GM18507 (cell line): ENCODE data around the gene FOXRED1.
"Not testable (repeated sequence)": the region's sequence is repeated elsewhere in the genome, so short reads cannot be mapped to it uniquely, and the experiment has no call there.

Experiments
- DNase-seq: peaks from one replicate; pipeline ENCODE4 v3.0.0; 2011; ENCODE audit warnings: low read depth; ENCODE audit not compliant: insufficient read length; ENCODE audit errors: extremely low spot score
- FAIRE-seq: peaks from 2 replicates; lab custom pipeline; 2011; peaks lifted over from hg19 to GRCh38; lab: Jason Lieb, UNC

The FOXRED1 gene

GRCh38 chr11:126268708-126269579, at the start of gene FOXRED1, which contains the start of gene SRPRA:
TSS of gene FOXRED1 (plus strand) at chr11:126269154. CDS start at chr11:126269207, 53 bp downstream.
TSS of gene SRPRA (minus strand) at chr11:126268895. CDS start at chr11:126268804, 91 bp downstream.
- FAIRE-seq: peak; percentile 99

GRCh38 chr11:126219547-126219946, 49.4 kb upstream of the FOXRED1 start:
- no peak for FAIRE-seq
- no peak for DNase-seq

More at GRCh38 chr11:126268708-126269579, at the start of gene FOXRED1, which contains the start of gene SRPRA:
- peak; percentile 100 for DNase-seq

GRCh38 chr11:126224647-126225294, 44.2 kb upstream of the FOXRED1 start:
- DNase-seq: no peak
- no peak for FAIRE-seq

DNA sequence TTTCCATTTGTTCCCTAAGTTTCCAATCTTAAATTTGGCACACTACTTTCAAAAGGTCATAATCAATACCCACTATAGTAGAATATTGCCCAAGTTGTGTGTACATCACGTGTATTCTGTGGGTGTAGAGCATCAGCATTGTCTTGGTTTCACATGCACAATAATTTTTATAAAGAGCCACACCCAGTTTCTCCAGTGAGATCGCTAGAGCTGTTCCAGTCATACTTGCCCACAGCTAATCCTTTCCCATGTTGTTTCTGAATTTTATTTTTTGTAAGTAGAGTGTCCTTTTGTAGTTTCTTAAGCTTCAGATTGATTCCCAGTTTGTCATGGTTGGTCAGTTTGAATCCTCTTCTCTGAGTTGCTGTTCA, 43.7 kb upstream of the FOXRED1 start:
- FAIRE-seq: no peak

DNA sequence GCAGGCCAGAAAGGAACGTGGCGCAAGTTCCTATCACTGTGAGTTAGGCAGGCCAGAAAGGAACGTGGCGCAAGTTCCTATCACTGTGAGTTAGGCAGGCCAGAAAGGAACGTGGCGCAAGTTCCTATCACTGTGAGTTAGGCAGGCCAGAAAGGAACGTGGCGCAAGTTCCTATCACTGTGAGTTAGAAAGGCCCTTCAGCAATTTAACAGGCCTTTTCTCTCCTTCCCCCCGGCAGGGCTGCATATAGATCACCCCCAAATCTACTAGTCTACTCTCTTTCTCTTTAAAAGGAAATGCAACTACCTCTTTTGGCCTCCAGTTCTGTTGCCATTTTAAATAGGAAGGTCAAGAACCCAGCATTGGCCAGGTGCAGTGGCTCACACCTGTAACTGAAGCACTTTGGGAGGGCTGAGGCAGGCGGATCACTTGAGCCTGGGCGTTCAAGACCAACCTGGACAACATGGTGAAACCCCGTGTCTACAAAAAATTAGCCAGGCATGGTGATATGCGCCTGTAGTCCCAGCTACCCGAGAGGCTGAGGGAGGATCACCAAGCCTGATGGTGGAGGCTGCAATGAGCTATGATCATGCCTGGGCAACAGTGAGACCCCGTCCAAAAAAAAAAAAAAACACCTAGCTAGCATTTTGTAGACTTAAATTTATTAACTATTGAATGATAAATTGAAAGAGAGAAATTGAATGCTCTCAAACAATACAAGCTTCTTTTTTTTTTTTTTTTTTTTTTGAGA, 42.4 kb upstream of the FOXRED1 start:
- no peak for FAIRE-seq
- DNase-seq: no peak

More for the DNA sequence above, 43.7 kb upstream of the FOXRED1 start:
- DNase-seq: no peak

- DNase-seq (no peak), FAIRE-seq (no peak)
Measured at GRCh38 chr11:126229858-126230540, 39.0 kb upstream of the FOXRED1 start.

DNA sequence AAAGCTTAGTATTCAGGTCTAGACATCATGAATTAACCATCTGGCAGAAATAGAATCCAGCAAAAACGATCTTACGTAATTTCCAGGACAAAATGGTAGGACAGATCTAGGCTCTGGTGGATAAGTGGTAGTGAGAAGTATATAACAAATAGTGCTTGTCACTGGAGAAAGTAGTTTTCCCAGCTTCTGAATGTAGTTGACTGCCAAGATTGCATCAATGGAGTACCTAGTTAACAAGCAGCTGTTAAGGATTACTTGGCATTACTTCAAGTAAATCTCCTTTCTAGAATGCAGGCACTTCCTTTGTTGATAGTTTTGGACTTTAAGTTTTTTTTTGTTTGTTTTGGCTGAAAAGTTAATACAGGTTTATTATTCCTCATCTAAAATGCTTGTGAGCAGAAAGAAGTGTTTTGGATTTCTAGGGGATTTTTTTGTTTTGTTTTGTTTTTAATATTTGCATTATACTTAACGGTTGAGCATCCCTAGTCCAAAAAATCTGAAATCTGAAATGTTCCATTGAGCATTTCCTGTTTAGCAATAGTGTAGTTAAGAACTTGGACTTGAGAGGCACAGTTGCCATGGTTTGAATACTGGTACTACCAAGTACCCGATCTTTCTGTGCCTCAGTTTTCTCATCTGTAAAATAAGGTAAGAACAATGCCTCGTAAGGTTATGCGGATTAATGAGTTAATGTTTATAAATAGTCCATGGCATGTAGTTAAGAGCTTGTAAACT, 37.1 kb upstream of the FOXRED1 start:
- no peak for FAIRE-seq
- DNase-seq: no peak

- no peak for DNase-seq
- no peak for FAIRE-seq
Measured at GRCh38 chr11:126232683-126233082, 36.3 kb upstream of the FOXRED1 start.

- FAIRE-seq (no peak), DNase-seq (no peak)
Measured at GRCh38 chr11:126233391-126233790, 35.6 kb upstream of the FOXRED1 start.

- FAIRE-seq (no peak), DNase-seq (no peak)
Measured at GRCh38 chr11:126246636-126247035, 22.3 kb upstream of the FOXRED1 start.

DNA sequence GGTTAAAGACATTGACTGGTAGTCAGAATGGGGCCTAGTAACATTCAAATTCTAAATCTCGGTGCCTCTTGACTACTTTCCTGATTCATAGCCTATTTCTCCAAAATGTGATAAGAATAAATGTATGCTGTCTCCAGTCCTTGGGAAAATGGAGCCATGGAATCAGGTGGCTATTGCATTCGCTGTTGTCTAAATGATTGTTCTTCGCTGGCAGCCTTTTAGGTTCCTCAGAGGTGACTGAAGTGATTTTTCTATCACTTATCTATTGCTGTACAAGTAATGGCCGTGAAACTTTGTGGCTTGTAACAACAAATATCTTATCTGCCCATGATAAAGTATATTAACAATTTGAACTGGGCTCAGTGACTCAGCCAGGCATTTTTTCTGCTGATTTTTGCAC, 15.7 kb upstream of the FOXRED1 start:
- no peak for DNase-seq
- no peak for FAIRE-seq

- DNase-seq (no peak), FAIRE-seq (no peak)
Measured at GRCh38 chr11:126254819-126255218, 14.1 kb upstream of the FOXRED1 start.

GRCh38 chr11:126255507-126255906, 13.4 kb upstream of the FOXRED1 start:
- not testable (repeated sequence) for DNase-seq, FAIRE-seq

DNA sequence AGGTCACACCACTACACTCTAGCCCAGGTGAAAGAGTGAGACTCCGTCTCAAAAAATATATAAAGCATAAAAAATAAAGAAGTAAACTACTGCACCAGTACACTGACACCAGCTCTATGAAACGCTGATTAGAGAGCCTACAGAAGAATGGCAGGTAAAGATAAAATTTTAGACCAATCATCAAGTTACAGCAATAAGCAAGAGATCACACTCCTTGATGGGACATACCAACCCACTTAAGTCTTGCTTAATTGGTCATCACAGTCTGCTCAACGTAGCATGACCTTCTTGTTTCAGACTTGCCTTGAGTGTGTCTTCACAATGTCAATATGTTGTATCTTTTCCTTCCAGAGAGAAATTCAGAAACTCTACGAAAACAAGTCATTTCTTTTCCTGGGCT, 12.7 kb upstream of the FOXRED1 start:
- FAIRE-seq (no peak), DNase-seq (no peak)

- DNase-seq (no peak), FAIRE-seq (no peak)
Measured at GRCh38 chr11:126257144-126257543, 11.8 kb upstream of the FOXRED1 start.

DNA sequence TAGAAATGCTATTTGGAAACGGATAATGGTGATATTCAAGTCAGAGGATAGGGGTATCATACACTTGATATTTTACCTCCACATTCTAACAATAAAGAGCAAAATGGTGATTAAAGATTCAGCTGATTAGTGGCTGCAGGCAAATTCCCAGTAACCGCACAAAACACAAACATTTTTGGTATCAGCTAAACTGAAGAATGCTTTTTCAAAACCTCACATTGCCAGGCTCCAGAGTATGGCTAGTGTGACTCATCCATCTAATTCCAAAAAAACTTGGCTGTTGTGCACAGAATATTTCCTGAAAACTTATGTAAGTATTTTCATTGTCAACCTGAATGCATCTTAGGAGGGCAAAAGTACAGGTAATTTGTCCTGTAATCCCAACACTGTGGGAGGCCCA, 11.2 kb upstream of the FOXRED1 start:
- DNase-seq: no peak

DNA sequence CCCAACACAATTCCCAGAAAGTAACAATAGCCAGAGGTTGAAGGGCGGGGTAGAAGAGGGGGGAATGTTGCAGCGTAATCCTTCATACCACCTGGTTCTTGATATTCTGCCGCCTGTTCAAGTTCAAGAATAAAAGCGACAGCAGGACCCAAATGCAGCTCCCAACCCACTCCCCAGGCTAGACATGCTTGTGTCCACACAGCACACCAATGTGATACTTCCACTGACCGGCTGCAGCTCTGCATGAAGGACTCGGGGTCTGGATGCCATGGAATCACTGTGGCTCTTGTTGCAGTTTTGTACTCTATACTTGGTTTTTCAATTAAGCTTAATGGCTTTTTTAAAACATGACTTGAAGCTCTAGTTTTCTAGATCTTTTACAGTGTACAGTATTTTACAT, 6.7 kb upstream of the FOXRED1 start:
- DNase-seq (no peak), FAIRE-seq (no peak)

More for the DNA sequence above, 11.2 kb upstream of the FOXRED1 start:
- FAIRE-seq: no peak

DNA sequence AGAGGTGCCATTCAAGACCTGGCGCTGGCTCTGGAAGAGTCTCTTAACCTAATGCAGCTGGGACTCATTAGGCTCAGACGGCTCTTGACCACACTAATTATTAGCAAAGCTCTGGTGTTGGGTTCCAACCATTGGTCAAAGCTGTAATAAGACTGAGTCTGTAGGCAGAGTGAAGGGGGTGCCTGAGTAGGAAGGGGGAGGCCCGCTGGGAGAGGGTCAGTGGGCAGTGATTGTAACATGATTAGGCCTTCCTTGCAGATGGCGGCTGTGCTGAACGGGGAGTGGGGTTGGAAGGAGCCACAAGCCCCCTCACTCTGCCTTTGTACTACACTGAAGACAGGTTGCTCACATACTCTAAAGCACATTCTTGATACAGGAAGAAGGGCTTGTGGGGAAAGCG, 5.5 kb upstream of the FOXRED1 start:
- FAIRE-seq (no peak), DNase-seq (no peak)

GRCh38 chr11:126265811-126266210, 3.1 kb upstream of the FOXRED1 start:
- FAIRE-seq (no peak), DNase-seq (no peak)
